Measurements from ENCODE around the gene TOM1L2. TPM values are rescaled to one million over a fixed set of nuclear protein-coding genes. Genes with fewer than 3 reads are reported as not detected.

The TOM1L2 gene
- total and polyA plus RNA-seq, 2 experiments from 2014 or later: 46.4 to 145 TPM

DNA sequence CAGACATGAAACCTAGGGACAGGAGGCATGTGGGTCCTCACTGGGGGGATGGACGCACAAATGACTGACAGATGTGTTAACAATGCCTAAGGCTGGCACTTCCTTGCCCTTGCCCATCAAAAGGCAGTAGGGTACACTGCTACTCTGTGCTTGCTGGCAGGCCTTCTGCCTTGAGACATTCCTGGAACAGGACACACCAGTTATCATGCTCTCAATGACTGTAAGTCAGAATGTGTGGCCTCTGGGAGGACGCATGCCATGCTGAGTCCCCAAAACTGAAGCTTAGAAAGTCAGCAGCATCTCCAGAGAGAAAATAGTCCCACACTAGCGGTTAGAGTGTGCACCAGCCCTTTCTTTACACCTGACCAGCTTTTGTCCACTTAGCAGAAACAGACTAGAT lies 119.3 kb downstream of the TOM1L2 start:
- TF ChIP-seq, protein P1, sequence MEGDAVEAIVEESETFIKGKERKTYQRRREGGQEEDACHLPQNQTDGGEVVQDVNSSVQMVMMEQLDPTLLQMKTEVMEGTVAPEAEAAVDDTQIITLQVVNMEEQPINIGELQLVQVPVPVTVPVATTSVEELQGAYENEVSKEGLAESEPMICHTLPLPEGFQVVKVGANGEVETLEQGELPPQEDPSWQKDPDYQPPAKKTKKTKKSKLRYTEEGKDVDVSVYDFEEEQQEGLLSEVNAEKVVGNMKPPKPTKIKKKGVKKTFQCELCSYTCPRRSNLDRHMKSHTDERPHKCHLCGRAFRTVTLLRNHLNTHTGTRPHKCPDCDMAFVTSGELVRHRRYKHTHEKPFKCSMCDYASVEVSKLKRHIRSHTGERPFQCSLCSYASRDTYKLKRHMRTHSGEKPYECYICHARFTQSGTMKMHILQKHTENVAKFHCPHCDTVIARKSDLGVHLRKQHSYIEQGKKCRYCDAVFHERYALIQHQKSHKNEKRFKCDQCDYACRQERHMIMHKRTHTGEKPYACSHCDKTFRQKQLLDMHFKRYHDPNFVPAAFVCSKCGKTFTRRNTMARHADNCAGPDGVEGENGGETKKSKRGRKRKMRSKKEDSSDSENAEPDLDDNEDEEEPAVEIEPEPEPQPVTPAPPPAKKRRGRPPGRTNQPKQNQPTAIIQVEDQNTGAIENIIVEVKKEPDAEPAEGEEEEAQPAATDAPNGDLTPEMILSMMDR (IDR thresholded peaks at IDR 0.05; ENCODE audit: low read depth, low read length): no peak
- Histone ChIP-seq H3K9me3 (ENCODE audit: low read depth) (no peaks in the 10 kb centered on the region), H3K4me3 (no peak overlapping the region), H3K4me1 (ENCODE audit: low read depth) (peaks cover 44% of the 10 kb centered on the region), H3K36me3 (no peaks in the 10 kb centered on the region), H3K27ac (no peak overlapping the region), H3K27me3 (no peaks in the 10 kb centered on the region)
- DNase-seq (ENCODE audit: low read depth in 1 of 2, low spot score in 1 of 2): no peak

DNA sequence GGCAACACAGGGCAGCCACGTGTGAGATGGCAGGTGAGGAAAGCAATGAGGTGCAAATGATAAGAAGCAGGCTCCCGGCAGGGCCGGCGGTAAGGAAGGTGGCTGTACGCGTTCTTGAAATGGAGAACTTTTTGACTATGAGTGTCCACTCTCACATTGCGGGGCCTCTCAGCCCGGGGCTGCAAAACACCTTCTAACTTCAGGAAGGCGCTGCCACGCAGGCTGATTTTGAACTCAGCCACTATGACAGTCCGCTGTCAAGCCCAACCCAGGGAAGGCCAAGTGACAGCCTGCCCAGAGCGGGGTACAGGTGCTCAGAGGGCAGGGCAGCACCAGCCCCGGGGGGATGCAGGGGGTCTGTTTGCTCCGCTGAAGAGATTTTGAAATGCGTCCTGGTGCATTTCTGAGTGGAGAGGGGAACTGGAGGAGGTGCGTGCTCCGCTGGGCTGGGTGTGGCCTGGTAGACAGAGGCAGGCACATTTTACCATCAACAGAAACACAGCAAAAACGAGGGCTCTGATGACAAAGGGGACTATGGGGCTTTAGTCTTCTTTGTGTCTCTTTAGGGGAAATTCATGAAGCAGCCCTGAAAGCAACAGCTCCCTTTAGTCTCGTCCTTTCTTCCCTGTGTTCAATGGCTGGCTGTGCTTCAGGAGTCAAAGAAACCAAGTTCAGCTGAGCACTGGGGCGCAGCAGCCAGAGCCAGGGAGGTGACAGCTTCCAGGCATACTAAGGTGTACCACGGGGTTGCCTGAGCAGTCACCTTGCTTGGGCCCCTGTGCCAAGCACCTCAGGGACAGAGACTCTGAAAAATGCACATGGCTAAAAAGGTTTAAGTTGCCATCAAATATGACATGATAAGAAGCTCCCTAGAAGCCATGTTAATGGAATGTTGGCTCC lies 120.8 kb downstream of the TOM1L2 start:
- Histone ChIP-seq H3K27ac (peak overlapping the region; percentile 93), H3K27me3 (no peaks in the 10 kb centered on the region), H3K36me3 (no peaks in the 10 kb centered on the region), H3K4me3 (no peak overlapping the region), H3K9me3 (ENCODE audit: low read depth) (no peaks in the 10 kb centered on the region), H3K4me1 (ENCODE audit: low read depth) (peaks cover 44% of the 10 kb centered on the region)
- TF ChIP-seq, protein P1 (IDR thresholded peaks at IDR 0.05; ENCODE audit: low read depth, low read length): no peak
- peak in 1 of 2 donors; percentile 87 for DNase-seq (ENCODE audit: low read depth in 1 of 2, low spot score in 1 of 2)

DNA sequence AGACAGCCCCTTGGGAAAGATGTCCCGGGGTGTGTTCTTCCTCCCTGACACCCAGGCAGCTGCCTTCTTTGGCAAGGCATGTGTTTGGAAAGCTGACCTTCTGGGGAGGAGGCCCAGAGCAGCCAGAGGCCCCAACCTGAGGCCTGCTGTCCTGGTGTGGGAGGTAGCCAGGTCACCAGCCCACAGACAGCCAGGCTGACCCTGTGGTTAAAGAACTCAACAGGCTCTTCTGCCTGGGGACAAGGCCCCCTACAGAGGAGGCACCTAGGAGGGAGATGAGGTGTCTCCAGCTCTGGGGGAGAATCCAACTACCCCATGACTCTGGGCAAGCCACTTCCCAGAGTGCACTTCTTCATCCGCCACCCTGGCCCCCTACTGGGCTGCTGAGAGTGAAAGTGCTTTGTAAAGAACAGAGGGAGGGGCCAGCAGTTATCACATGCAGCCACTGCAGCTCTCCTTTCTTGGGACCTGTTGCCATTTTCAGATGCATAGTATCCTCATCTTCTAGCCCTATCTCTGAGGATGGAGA lies 122.3 kb downstream of the TOM1L2 start:
- Histone ChIP-seq H3K4me1 (ENCODE audit: low read depth) (peaks cover 44% of the 10 kb centered on the region), H3K36me3 (no peaks in the 10 kb centered on the region), H3K27me3 (no peaks in the 10 kb centered on the region), H3K27ac (peak overlapping the region; percentile 93), H3K9me3 (ENCODE audit: low read depth) (no peaks in the 10 kb centered on the region), H3K4me3 (no peak overlapping the region)
- peak; percentile 68 to 73 for DNase-seq (ENCODE audit: low read depth in 1 of 2, low spot score in 1 of 2)
- TF ChIP-seq, protein P1 (IDR thresholded peaks at IDR 0.05; ENCODE audit: low read depth, low read length): peak; percentile 52

DNA sequence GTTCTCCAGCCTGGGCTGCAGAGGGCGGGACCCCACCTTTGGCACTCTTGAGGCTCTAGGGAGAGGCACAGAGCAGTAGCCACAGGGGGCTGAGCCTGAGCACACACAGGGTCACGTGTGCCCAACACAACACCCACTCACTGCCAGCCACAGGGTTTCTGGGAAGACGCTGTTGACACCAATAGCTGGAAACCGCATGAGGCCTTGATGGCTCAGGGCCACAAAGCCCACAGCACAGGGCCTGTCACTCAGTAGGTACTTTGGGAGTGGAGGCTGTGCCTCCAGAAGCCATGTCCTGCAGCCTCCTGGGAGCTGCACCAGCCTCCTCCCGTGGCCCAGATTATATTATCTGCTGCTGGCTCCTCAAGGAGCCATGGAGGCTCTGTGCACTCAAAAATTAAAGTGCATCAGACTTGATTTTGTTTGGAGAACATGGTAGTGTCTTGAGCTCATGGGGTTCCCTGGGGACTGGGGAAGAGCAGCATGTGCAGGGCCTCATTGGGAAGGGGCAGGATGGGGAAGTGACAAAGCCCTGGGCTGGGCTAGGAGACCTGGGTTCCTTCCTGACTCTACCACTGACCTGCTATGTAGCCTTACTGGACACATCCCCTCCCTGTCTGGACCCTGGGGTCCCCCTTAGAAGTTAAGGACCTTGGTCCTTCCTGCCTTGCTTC lies 122.9 kb downstream of the TOM1L2 start:
- peaks cover 44% of the 10 kb centered on the region for H3K4me1 ChIP-seq (ENCODE audit: low read depth)
- no peaks in the 10 kb centered on the region for H3K27me3 ChIP-seq
- peak overlapping the region; percentile 53 for H3K27ac ChIP-seq
- peak in 1 of 2 donors; percentile 76 for DNase-seq (ENCODE audit: low read depth in 1 of 2, low spot score in 1 of 2)
- no peak overlapping the region for H3K4me3 ChIP-seq
- TF ChIP-seq, protein P1 (IDR thresholded peaks at IDR 0.05; ENCODE audit: low read depth, low read length): no peak
- H3K9me3 ChIP-seq (ENCODE audit: low read depth): no peaks in the 10 kb centered on the region
- H3K36me3 ChIP-seq: no peaks in the 10 kb centered on the region

DNA sequence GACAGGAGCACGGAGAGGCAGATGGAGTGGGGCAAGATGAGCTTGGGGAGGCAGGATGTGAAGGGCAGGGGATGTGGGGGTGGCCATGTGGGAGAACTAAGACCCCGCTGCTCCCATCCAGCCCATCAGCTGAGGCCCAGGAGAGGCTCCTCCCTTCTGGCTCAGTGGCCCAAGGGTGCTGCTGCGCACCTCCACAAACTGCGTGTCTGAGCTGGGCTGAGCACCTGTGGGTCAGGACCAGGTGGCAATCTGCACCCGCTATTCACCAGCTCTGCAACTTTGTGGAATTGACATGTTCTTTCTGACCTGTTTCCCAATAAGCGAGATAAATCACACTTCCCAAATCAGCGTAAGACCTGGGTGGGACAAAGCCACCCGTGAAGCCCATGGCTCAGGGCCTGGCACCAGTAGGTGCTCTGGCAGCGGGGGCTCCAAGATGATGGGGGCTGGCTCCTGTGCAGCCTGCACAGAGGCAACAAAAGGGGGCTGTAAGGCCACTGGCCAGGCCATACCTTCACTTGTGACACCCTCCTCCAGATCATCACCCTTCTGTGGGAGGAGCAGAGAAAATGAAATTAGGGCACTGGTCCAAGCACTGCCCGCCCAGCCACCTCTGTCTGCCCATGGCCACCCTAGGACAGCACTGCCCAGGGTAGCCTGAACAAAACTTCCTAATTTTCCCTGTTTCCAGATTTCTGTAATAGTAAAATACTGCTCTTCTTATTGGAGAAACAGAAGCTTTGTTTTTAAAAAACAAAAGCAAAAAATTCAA lies 123.7 kb downstream of the TOM1L2 start:
- H3K9me3 ChIP-seq (ENCODE audit: low read depth): no peaks in the 10 kb centered on the region
- H3K4me1 ChIP-seq (ENCODE audit: low read depth): peaks cover 44% of the 10 kb centered on the region
- no peaks in the 10 kb centered on the region for H3K27me3 ChIP-seq
- H3K4me3 ChIP-seq: no peak overlapping the region
- no peak overlapping the region for H3K27ac ChIP-seq
- TF ChIP-seq, protein P1 (IDR thresholded peaks at IDR 0.05; ENCODE audit: low read depth, low read length): no peak
- no peaks in the 10 kb centered on the region for H3K36me3 ChIP-seq
- no peak for DNase-seq (ENCODE audit: low read depth in 1 of 2, low spot score in 1 of 2)

Data from cardiac muscle cell (in vitro differentiated cells and primary cell).